HG03354 (cell line): ENCODE data around the gene HPX.

Experiments used
- ATAC-seq: cut with Tn5 transposase; IDR thresholded peaks from one replicate; pipeline ENCODE4 v1.9.1; 2021; ENCODE audit warnings: mild to moderate bottlenecking; ENCODE audit not compliant: unreplicated experiment, poor library complexity, severe bottlenecking

The HPX gene

GRCh38 chr11:6468712-6469495, 28.1 kb upstream of the HPX start:
- peak; percentile 67 for ATAC-seq

- no peak for ATAC-seq
These were observed 18.3 kb upstream of the HPX start for GRCh38 chr11:6459099-6459450.

DNA sequence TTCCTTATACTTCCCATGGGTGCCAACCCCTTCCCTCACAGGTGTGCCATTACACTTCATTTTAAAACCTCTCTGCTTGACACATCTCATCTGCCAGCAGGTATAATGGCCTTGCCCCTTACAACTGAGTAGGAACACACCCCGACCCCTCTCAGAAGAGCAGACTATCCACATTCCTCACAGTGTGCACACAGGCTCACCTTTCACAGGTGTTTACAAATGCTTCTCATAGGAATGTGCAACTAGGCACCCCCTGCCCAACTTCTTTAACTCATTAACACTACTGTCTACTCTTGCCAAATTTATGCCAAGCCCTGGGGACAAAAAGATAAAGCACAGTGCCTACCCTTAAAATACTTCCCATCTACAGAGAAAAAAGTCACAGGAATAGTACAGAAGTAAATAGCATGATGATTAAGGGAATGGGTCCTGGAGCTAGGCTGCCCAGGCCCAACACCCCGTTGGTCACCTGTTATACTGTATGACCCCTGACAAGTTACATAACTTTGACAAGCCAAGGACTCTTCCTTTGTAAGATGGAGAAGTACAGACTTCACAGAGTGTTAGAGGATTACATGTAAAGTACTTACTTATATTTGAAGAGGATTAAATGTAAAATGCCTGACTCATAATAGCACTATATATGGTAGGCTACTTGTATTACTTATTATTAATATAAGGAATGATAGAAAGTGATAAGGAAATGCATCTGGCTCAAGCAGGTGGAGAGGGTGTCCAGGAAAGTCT, 17.7 kb upstream of the HPX start:
- ATAC-seq, result no peak

- ATAC-seq, result no peak
These were observed 17.0 kb upstream of the HPX start for GRCh38 chr11:6457581-6458320.

GRCh38 chr11:6456361-6457073, 15.7 kb upstream of the HPX start:
- ATAC-seq, result no peak

DNA sequence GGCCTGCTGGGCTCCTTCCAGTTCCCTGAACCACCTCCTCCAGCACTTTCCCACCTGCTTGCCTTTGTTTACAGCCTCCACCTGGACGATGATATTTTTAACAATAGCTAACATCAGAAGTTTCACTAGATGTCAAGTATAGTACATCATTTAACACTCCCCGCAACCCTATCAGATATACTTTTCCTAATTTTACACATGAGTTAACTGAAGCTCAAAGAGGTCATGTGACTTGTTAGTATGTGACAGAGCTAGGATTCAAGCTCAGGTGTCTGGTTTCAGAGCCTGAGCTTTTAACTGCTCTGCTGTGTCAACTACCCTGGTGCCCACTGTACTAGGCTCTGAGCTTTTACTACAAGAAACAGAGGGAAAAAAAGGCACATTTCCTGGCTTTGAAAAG, 14.3 kb upstream of the HPX start:
- ATAC-seq, result no peak

DNA sequence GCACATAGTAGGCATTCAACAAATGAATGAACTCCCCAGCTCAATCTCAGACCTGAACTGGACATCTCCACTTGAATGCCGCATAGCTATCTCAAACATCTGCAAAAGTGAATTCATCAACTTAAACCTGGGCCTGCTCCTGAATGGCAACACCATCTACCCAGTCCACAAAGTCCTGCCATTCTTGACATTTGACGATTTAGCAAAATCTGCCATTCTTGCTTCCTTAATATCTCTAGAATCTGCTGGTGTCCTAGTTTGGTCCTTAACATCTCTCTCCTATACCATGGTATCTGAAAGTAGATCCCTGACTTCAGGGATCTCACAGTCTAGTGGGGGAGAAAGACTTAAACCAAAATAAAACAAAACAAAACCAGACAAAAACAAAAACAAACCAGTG, 12.4 kb upstream of the HPX start:
- no peak for ATAC-seq

DNA sequence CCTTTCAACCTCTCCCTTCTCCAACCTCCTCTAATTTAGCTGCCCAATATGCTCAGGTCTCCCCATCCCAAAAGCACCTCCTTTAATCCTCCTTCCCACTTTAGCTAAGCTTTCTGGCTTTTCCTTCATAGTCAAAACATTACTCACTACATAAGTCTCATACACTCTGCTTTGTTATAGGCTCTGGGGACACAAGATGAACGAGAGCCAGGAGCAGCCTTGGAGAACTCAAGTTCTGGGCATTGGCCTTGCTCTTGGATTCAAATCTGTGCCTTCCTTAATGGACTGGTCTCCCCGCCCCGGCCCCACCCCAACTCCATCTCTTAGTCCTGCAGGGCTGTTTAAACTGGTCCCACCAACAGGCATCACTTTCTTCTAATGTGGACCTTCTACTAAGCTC, 11.4 kb upstream of the HPX start:
- ATAC-seq, result no peak

DNA sequence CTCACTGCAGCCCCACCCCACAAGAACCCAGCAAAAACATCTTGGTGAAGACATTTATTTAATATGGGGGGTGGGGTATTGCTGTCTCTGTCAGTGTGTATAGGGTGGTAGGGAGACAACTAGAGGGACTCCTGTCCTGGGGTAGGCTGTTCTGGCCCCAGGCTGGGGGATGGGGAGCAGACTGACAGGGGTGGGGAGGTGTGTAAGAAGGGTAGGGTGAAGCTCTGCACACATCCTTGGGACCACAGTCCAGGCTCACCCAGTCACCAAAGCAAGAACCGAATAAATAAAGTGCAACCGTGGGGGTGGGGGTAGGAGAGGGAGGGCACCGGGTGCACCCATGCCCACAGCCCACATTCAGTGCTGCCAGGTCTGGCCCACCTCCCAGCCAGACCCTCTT, 7.8 kb upstream of the HPX start:
- ATAC-seq, result no peak

GRCh38 chr11:6443269-6444003, 2.6 kb upstream of the HPX start:
- peak; percentile 88 for ATAC-seq

DNA sequence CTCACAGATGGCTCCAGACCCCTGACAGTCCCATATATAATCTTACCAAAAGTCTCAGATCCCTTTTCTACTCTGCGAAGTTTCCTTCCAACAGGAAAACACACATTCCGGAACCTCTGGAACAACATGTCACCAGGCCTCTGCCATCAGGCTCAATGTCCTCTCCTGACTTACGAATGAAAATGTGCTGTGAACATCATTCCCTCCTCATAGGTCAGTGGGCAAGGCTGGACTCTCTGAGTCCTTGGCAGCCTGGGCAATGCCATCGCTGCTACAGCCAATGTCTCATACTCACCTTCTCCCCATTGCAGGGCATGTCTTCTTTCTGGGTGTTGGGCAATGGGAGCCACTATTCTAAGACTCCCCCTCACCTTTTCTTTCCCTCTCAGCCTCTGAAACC, 1.7 kb upstream of the HPX start:
- no peak for ATAC-seq

GRCh38 chr11:6438979-6439571, 1.7 kb downstream of the HPX start:
- ATAC-seq, result no peak

DNA sequence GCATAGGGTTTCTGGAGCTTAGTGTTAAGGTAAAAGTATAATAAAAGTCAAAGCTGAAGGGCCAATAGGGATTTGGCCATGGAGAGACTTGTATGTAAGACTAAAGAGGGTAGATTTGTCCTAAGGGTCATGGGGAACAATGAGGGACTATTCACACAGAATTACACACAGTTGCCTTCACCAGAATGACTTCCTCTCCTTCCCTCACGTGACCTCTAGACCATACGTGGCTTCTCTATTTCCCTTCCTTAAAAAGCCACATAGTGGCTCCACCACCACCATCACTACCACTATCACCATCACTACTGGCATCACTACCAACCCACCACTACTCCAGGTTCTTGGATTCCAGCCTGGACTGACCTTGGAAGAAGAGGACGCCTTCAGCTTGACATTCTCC, 2.8 kb downstream of the HPX start:
- ATAC-seq, result no peak

GRCh38 chr11:6437423-6437822, 3.4 kb downstream of the HPX start:
- no peak for ATAC-seq

DNA sequence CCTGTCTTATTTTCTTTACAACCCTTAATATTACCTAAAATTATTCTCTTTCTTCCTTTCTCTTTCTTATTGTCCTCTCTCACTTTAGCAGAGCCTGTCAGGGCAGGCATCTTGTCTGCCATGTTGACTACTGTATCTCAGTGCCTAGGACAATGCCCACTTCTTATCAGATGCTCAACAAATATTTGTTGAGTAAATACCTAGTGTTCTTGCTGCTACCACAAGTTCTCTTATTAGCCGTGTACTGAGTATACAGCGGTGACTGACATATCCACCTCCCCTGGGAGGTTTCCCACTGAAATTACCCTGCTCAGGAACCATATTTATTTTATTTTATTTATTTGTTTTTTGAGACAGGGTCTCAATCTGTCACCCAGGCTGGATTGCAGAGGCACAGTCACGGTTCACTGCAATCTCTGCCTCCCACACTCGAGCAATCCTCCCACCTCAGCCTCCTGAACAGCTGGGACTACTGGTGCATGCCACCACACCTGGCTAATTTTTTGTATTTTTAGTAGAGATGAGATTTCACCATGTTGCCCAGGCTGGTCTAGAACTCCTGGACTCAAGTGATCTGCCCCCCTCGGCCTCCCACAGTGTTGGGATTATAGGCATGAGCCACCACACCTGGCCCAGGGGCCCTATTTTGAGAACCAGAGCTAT, 6.7 kb downstream of the HPX start:
- ATAC-seq, result peak; percentile 57

GRCh38 chr11:6431861-6432260, 8.9 kb downstream of the HPX start:
- no peak for ATAC-seq

GRCh38 chr11:6427516-6427915, 13.3 kb downstream of the HPX start:
- ATAC-seq, result no peak

DNA sequence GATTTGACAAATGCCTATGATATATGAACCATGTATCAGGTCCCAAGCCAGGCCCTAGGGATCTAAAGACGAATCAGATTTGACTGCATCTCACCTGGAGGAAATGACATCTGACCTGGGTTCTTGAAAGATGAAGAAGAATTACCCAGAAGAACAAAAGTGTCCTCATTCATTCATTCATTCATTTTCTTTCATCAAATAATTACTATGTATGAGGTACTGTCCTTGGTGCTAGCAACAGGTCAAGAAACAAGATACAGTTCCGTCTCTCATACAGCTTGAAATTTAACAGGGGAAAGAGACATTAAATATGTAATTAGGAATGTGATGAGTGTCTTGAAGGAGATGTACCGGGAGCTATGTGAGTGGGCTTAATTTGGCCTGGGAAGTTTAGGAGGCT, 20.1 kb downstream of the HPX start:
- no peak for ATAC-seq
